ENCODE data around the gene DERL3. TPM values are rescaled to one million over a fixed set of nuclear protein-coding genes. Genes with fewer than 3 reads are reported as not detected.

Gene DERL3
- total and polyA plus RNA-seq, 2 of the 13 experiments (the other 11 are each of a cell fraction or from before 2014, with no cell fraction given), result not detected

DNA sequence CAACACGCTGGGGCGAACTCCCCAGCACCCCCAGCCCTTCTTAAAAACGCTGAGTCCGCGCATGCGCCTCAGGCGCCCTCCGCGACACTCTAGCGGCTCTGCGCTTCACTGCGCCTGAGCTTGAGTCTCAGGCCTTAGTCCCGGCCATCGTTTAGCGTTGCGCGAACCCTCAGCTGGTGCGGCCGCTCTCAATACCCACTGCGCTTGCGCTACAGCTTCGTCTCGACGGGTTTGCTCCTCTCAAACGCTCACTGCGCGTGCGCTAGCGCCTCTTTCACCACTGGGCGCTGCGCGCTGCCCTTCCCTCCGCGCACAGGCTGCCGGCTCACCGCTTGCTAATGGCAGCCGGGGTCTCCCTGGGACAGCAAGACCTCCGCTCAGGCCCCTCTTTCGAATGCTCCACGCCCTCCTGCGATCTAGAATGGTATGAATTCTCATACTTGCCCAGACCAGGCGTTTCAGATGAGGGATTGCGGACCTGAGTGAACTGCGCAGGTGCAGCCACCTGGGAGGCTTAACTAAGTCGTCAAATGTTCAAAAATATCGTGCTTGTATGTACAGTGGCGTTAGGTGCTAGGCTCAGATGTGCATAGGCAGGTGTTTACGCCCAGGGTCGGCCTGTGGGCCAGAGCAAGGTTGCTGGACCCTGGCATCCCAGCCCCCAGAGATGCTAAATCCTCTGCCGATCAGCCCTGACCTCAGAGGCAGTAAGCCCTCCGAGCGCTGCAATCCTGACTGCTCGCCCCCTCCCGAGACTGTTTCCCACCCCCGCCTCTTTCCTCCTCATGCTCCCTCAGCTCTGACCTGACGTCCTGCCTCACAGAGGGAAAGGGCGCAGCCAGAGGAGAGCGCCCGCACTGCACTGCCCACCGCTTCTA lies 19.0 kb upstream of the DERL3 start, which contains the start of gene SLC2A11 (continued):
- TF ChIP-seq, protein P1, sequence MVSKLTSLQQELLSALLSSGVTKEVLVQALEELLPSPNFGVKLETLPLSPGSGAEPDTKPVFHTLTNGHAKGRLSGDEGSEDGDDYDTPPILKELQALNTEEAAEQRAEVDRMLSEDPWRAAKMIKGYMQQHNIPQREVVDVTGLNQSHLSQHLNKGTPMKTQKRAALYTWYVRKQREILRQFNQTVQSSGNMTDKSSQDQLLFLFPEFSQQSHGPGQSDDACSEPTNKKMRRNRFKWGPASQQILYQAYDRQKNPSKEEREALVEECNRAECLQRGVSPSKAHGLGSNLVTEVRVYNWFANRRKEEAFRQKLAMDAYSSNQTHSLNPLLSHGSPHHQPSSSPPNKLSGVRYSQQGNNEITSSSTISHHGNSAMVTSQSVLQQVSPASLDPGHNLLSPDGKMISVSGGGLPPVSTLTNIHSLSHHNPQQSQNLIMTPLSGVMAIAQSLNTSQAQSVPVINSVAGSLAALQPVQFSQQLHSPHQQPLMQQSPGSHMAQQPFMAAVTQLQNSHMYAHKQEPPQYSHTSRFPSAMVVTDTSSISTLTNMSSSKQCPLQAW (CRISPR knock-in tag; IDR thresholded peaks at IDR 0.05), result no peak; the same call in none of the 2 replicates
- TF ChIP-seq ZNF501 (CRISPR knock-in tag; IDR thresholded peaks at IDR 0.05) (peak; percentile 32; the same call in 1 of the 2 replicates), ZNF292 (CRISPR knock-in tag; IDR thresholded peaks at IDR 0.05; ENCODE audit: borderline replicate concordance, low read depth) (peak; percentile 39; the same call in 1 of the 2 replicates), ZNF446 (CRISPR knock-in tag; IDR thresholded peaks at IDR 0.05) (no peak), NFE2L1 (CRISPR knock-in tag; IDR thresholded peaks at IDR 0.05; ENCODE audit: borderline replicate concordance) (peak; percentile 67; the same call in 1 of the 2 replicates), MED1 (CRISPR knock-in tag; IDR thresholded peaks at IDR 0.05) (peak; percentile 52), HNRNPH1 (optimal IDR thresholded peaks at IDR 0.05; ENCODE audit: low read depth, low read length) (no peak), TSC22D2 (CRISPR knock-in tag; IDR thresholded peaks at IDR 0.05; ENCODE audit: borderline replicate concordance) (0 out of 2 replicates have a peak, but pooled peaks have one; percentile 31), EEA1 (CRISPR knock-in tag; IDR thresholded peaks at IDR 0.05; ENCODE audit: borderline replicate concordance) (no peak), RFXAP (CRISPR knock-in tag; IDR thresholded peaks at IDR 0.05; ENCODE audit: borderline replicate concordance) (peak; percentile 71; the same call in 1 of the 2 replicates), ZEB1 (IDR thresholded peaks at IDR 0.05; ENCODE audit: insufficient replicate concordance, low read depth) (no peak), WIZ (CRISPR knock-in tag; IDR thresholded peaks at IDR 0.05) (no peak), ZNF180 (CRISPR knock-in tag; IDR thresholded peaks at IDR 0.05; ENCODE audit: borderline replicate concordance, low read depth) (no peak), HOXA5 (CRISPR knock-in tag; IDR thresholded peaks at IDR 0.05) (peak; percentile 79), RAD51 (IDR thresholded peaks at IDR 0.05; ENCODE audit: borderline replicate concordance) (no peak), ZNF550 (CRISPR knock-in tag; IDR thresholded peaks at IDR 0.05; ENCODE audit: borderline replicate concordance) (peak; percentile 83; the same call in 1 of the 2 replicates), TIGD3 (CRISPR knock-in tag; IDR thresholded peaks at IDR 0.05; ENCODE audit: borderline replicate concordance) (no peak), HMG20A (CRISPR knock-in tag; IDR thresholded peaks at IDR 0.05; ENCODE audit: borderline replicate concordance) (no peak)
- TF ChIP-seq, protein P2, sequence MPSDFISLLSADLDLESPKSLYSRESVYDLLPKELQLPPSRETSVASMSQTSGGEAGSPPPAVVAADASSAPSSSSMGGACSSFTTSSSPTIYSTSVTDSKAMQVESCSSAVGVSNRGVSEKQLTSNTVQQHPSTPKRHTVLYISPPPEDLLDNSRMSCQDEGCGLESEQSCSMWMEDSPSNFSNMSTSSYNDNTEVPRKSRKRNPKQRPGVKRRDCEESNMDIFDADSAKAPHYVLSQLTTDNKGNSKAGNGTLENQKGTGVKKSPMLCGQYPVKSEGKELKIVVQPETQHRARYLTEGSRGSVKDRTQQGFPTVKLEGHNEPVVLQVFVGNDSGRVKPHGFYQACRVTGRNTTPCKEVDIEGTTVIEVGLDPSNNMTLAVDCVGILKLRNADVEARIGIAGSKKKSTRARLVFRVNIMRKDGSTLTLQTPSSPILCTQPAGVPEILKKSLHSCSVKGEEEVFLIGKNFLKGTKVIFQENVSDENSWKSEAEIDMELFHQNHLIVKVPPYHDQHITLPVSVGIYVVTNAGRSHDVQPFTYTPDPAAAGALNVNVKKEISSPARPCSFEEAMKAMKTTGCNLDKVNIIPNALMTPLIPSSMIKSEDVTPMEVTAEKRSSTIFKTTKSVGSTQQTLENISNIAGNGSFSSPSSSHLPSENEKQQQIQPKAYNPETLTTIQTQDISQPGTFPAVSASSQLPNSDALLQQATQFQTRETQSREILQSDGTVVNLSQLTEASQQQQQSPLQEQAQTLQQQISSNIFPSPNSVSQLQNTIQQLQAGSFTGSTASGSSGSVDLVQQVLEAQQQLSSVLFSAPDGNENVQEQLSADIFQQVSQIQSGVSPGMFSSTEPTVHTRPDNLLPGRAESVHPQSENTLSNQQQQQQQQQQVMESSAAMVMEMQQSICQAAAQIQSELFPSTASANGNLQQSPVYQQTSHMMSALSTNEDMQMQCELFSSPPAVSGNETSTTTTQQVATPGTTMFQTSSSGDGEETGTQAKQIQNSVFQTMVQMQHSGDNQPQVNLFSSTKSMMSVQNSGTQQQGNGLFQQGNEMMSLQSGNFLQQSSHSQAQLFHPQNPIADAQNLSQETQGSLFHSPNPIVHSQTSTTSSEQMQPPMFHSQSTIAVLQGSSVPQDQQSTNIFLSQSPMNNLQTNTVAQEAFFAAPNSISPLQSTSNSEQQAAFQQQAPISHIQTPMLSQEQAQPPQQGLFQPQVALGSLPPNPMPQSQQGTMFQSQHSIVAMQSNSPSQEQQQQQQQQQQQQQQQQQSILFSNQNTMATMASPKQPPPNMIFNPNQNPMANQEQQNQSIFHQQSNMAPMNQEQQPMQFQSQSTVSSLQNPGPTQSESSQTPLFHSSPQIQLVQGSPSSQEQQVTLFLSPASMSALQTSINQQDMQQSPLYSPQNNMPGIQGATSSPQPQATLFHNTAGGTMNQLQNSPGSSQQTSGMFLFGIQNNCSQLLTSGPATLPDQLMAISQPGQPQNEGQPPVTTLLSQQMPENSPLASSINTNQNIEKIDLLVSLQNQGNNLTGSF (CRISPR knock-in tag; IDR thresholded peaks at IDR 0.05), result no peak
- TF ChIP-seq, protein P3, sequence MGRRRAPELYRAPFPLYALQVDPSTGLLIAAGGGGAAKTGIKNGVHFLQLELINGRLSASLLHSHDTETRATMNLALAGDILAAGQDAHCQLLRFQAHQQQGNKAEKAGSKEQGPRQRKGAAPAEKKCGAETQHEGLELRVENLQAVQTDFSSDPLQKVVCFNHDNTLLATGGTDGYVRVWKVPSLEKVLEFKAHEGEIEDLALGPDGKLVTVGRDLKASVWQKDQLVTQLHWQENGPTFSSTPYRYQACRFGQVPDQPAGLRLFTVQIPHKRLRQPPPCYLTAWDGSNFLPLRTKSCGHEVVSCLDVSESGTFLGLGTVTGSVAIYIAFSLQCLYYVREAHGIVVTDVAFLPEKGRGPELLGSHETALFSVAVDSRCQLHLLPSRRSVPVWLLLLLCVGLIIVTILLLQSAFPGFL (CRISPR knock-in tag; IDR thresholded peaks at IDR 0.05), result no peak
